DOHH2 (cell line): Measurements from ENCODE around the gene GLYATL3.

Experiments
- H3F3A ChIP-seq: fragments of 200-600 bp; sonication (generic), shearing (Covaris generic); 2 replicates; pipeline ENCODE4 v1.6.0; 2016; ENCODE audit warnings: antibody characterized with exemption, mild to moderate bottlenecking; ENCODE audit not compliant: control insufficient read depth, insufficient read depth
- H3K27ac ChIP-seq: fragments of 200-600 bp; sonication (generic); 2 replicates; pipeline ENCODE4 v1.5.1; 2014; ENCODE audit warnings: low read depth, mild to moderate bottlenecking, low read length, moderate library complexity
- H3K27me3 ChIP-seq: fragments of 200-600 bp; sonication (generic); 2 replicates; pipeline ENCODE4 v1.6.1; 2014; ENCODE audit warnings: mild to moderate bottlenecking, low read length, mixed read lengths; ENCODE audit not compliant: control insufficient read depth
- H3K36me3 ChIP-seq: fragments of 200-600 bp; sonication (generic); 2 replicates; pipeline ENCODE4 v1.6.1; 2014; ENCODE audit warnings: mild to moderate bottlenecking, low read length, moderate library complexity, mixed read lengths; ENCODE audit not compliant: control insufficient read depth
- H3K4me1 ChIP-seq: fragments of 200-600 bp; sonication (generic); 2 replicates; pipeline ENCODE4 v1.6.1; 2014; ENCODE audit warnings: mild to moderate bottlenecking, low read length, mixed read lengths; ENCODE audit not compliant: control insufficient read depth
- H3K4me2 ChIP-seq: fragments of 200-600 bp; sonication (generic); 2 replicates; pipeline ENCODE4 v1.6.0; 2014; ENCODE audit warnings: mild to moderate bottlenecking, low read length, moderate library complexity
- H3K4me3 ChIP-seq: fragments of 200-600 bp; sonication (generic); 2 replicates; pipeline ENCODE4 v1.5.1; 2014; ENCODE audit warnings: mild to moderate bottlenecking, low read length, mixed read lengths
- H3K79me2 ChIP-seq: fragments of 200-600 bp; sonication (generic); 2 replicates; pipeline ENCODE4 v1.6.1; 2014; ENCODE audit warnings: mild to moderate bottlenecking, low read length, mixed read lengths; ENCODE audit not compliant: control insufficient read depth
- H3K9me2 ChIP-seq: fragments of 200-600 bp; sonication (generic); replicated peaks from 2 replicates; pipeline ENCODE4 v1.6.1; 2014; ENCODE audit warnings: mild to moderate bottlenecking, low read length, mixed read lengths; ENCODE audit not compliant: control insufficient read depth
- H3K9me3 ChIP-seq: fragments of 200-600 bp; sonication (generic); 2 replicates; pipeline ENCODE4 v1.6.1; 2014; ENCODE audit warnings: antibody characterized with exemption, low read length, mixed read lengths; ENCODE audit not compliant: control insufficient read depth, insufficient read depth
- H4K20me1 ChIP-seq: fragments of 200-600 bp; sonication (generic); 2 replicates; pipeline ENCODE4 v1.6.0; 2014; ENCODE audit warnings: low read depth, mild to moderate bottlenecking, antibody characterized with exemption, low read length, moderate library complexity; ENCODE audit not compliant: control insufficient read depth, insufficient read depth
- CTCF ChIP-seq: fragments of 200-600 bp; sonication (generic); IDR thresholded peaks from one replicate; pipeline ENCODE4 v1.5.1; 2014; ENCODE audit warnings: antibody characterized with exemption, mild to moderate bottlenecking, low read depth, low read length; ENCODE audit not compliant: poor library complexity, severe bottlenecking
- EZH2phosphoT487 ChIP-seq: fragments of 200-600 bp; sonication (generic); IDR thresholded peaks from 2 replicates; pipeline ENCODE4 v1.6.1; 2017; ENCODE audit warnings: borderline replicate concordance, mild to moderate bottlenecking, antibody characterized with exemption, low read length, moderate library complexity, mixed read lengths

GLYATL3 gene

DNA sequence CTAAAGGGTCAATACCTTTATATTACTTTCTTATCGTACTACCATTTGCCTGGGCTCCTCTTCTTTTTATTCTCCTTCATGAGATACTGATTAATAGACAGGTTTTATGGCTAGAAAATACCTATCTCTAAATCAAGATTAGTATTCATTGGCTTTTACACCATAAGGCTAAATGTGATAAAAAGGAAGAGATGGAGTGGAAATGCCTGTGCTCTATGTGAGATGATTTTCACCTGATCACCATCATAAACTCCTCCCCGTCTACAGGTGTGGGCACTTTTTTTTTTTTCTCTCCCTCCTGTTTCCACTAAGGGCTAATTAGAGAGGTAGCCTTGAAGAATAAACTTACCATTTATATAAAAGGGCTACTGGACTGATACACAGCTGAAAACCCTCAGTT is at the start of gene GLYATL3:
TSS of gene GLYATL3 (plus strand) at position 301 of the 400 bp plus-strand sequence. CDS start 12,068 bp downstream, outside the sequence.
- no peak within 1 kb of the TSS for H3K4me3 ChIP-seq
- no peaks in the 10 kb centered on the region for H3K4me1 ChIP-seq
- H3K9me2 ChIP-seq = no peaks in the 10 kb centered on the region
- H4K20me1 ChIP-seq = no peaks in the 10 kb centered on the region
- TF ChIP-seq CTCF (no peak), EZH2phosphoT487 (no peak)
- no peak within 1 kb of the TSS for H3K27ac ChIP-seq
- H3K9me3 ChIP-seq = no peaks in the 10 kb centered on the region
- no peak within 1 kb of the TSS for H3K4me2 ChIP-seq
- H3K79me2 ChIP-seq = no peaks in the 10 kb centered on the region
- H3F3A ChIP-seq = no peaks in the 10 kb centered on the region
- no peaks in the 10 kb centered on the region for H3K27me3 ChIP-seq
- no peaks in the 10 kb centered on the region for H3K36me3 ChIP-seq

- no peaks in the 10 kb centered on the region for H3K9me3 ChIP-seq
- no peak overlapping the region for H3K27ac ChIP-seq
- no peak overlapping the region for H3K4me2 ChIP-seq
- H3K36me3 ChIP-seq = peaks cover 29% of the 10 kb centered on the region
- no peak for TF ChIP-seq CTCF
- no peak for TF ChIP-seq EZH2phosphoT487
- H3K4me3 ChIP-seq = no peak overlapping the region
- H3K79me2 ChIP-seq = no peaks in the 10 kb centered on the region
- H3K9me2 ChIP-seq = no peaks in the 10 kb centered on the region
- no peaks in the 10 kb centered on the region for H4K20me1 ChIP-seq
- H3K4me1 ChIP-seq = no peaks in the 10 kb centered on the region
- H3F3A ChIP-seq = no peaks in the 10 kb centered on the region
- no peaks in the 10 kb centered on the region for H3K27me3 ChIP-seq
Measured at GRCh38 chr6:49453221-49453620, 46.5 kb upstream of the GLYATL3 start.

DNA sequence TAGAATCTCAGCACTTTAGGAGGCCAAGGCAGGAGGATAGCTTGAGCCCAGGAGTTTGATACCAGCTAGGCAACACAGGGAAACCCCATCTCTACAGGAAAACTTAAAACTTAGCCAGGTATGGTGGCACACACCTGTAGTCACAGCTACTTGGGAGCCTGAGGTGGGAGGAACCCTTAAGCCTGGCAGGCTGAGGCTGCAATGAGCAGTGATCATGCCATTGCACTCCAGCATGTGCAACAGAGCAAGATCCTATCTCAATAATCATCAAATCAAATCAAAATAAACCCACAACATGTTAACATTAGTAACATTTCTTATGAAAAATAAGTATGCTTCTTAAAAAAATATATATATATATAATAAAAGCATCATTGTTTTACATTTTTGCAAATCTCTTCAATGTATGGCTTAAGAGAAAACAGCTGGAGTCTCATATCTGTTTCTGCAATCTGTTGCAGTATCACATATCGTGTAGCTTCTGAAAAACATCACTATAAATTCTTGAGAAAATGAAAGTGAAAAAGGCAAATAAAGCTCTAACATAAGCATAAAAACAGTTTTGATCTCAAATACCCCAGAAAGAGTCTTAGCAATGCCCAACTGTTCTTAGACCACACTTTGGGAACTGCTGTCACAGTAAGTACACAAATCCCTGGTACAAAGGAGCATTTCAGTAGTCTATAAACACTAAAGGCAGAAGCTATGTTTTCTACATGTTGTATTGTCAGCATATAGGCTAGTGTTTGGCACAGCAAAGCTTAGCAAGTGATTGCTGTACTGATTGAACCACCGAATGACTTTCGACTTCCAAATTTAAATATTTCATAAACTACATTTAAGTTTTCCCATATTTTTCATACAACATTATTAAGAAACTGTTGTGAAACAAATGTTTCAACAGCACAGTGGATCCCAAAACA is 44.7 kb upstream of the GLYATL3 start:
- H4K20me1 ChIP-seq = no peaks in the 10 kb centered on the region
- no peak overlapping the region for H3K27ac ChIP-seq
- H3K9me3 ChIP-seq = no peaks in the 10 kb centered on the region
- no peak overlapping the region for H3K4me3 ChIP-seq
- TF ChIP-seq EZH2phosphoT487 (no peak), CTCF (no peak)
- no peaks in the 10 kb centered on the region for H3K27me3 ChIP-seq
- H3K4me1 ChIP-seq = peaks cover 7% of the 10 kb centered on the region
- peaks cover 30% of the 10 kb centered on the region for H3K36me3 ChIP-seq
- no peak overlapping the region for H3K4me2 ChIP-seq
- no peaks in the 10 kb centered on the region for H3F3A ChIP-seq
- H3K9me2 ChIP-seq = no peaks in the 10 kb centered on the region
- H3K79me2 ChIP-seq = peaks cover 4% of the 10 kb centered on the region
